Endothelial cell of umbilical vein (primary cell): Measurements from ENCODE around the gene MLH1. TPM values are rescaled to one million over a fixed set of nuclear protein-coding genes. Genes with fewer than 3 reads are reported as not detected.

Experiments
- BruUV-seq: library from RNA; stranded (reverse); fragments of 400-500 nt; replicated peaks from 2 replicates; lab custom pipeline; 2021; lab: Mats Ljungman, UMichigan
- CTCF ChIA-PET: fragments of 300-600, 350-600 bp; sonication (Branson Sonifier 250); formaldehyde crosslinking; loops from one replicate; lab custom pipeline; 2021; ENCODE audit warnings: antibody characterized with exemption, inconsistent platforms; lab: Charles Lee
- POLR2A ChIA-PET: fragments of 300-600, 350-600 bp; sonication (Branson Sonifier 250); formaldehyde crosslinking; loops from one replicate; lab custom pipeline; 2021; ENCODE audit warnings: antibody characterized with exemption, inconsistent platforms; lab: Charles Lee
- DNase-seq: peaks from one replicate; pipeline ENCODE4 v3.0.0-alpha.2; 2011; ENCODE audit warnings: low read depth, low spot score
- FAIRE-seq: peaks from 2 replicates; lab custom pipeline; 2011; peaks lifted over from hg19 to GRCh38; lab: Jason Lieb, UNC
- H2AFZ ChIP-seq: 2 replicates; pipeline ENCODE4 v1.6.0; 2012; ENCODE audit warnings: low read depth, low read length, control low read depth, inconsistent platforms
- H3K27ac ChIP-seq: 2 replicates; pipeline ENCODE4 v1.5.1; 2011; ENCODE audit warnings: low read depth, mild to moderate bottlenecking, control low read depth, low read length, moderate library complexity; ENCODE audit not compliant: insufficient read depth
- H3K27me3 ChIP-seq, 2 experiments: 2 replicates each; pipeline versions ENCODE4 v1.6.0 to v1.6.1; 2011; ENCODE audit warnings: low read length in 2 of 2, mixed read lengths in 1 of 2; ENCODE audit not compliant: control insufficient read depth in 2 of 2, insufficient read depth in 2 of 2
- H3K36me3 ChIP-seq, 2 experiments: 2 replicates in 1 of 2; 3 replicates in 1 of 2; pipeline ENCODE4 v1.5.1; 2011; ENCODE audit warnings: low read length in 2 of 2, mild to moderate bottlenecking in 1 of 2, moderate library complexity in 1 of 2; ENCODE audit not compliant: control insufficient read depth in 2 of 2, insufficient read depth in 2 of 2; ENCODE audit errors: extremely low read depth in 1 of 2
- H3K4me1 ChIP-seq: 3 replicates; pipeline ENCODE4 v1.5.1; 2011; ENCODE audit warnings: mild to moderate bottlenecking, low read length; ENCODE audit not compliant: control insufficient read depth, insufficient read depth; ENCODE audit errors: extremely low read depth
- H3K4me2 ChIP-seq: 2 replicates; pipeline ENCODE4 v1.6.1; 2011; ENCODE audit warnings: low read length, control low read depth, mixed read lengths; ENCODE audit not compliant: insufficient read depth
- H3K4me3 ChIP-seq, 3 experiments: fragments of 200-600 bp in 1 of 3; sonication (generic), shearing (Covaris generic) in 1 of 3; replicated peaks in 1 of 3; 2 replicates each; pipeline ENCODE4 v1.5.1; 2011 to 2016; ENCODE audit warnings: control low read depth in 3 of 3, low read length in 3 of 3, mild to moderate bottlenecking in 2 of 3, inconsistent platforms in 1 of 3, low read depth in 1 of 3, moderate library complexity in 1 of 3; ENCODE audit not compliant: insufficient read depth in 1 of 3
- H3K79me2 ChIP-seq: 2 replicates; pipeline ENCODE4 v1.6.0; 2012; ENCODE audit warnings: low read length, inconsistent platforms; ENCODE audit not compliant: control insufficient read depth, insufficient read depth
- H3K9ac ChIP-seq: replicated peaks from 2 replicates; pipeline ENCODE3; 2011; ENCODE audit warnings: low read length, control low read depth; ENCODE audit not compliant: insufficient read depth; ENCODE audit errors: extremely low read depth
- H3K9me1 ChIP-seq: replicated peaks from 3 replicates; pipeline ENCODE4 v1.6.0; 2011; ENCODE audit warnings: mild to moderate bottlenecking, low read length; ENCODE audit not compliant: control insufficient read depth, insufficient read depth; ENCODE audit errors: extremely low read depth
- H3K9me3 ChIP-seq: replicated peaks from 2 replicates; pipeline ENCODE4 v1.5.1; 2012; ENCODE audit warnings: low read length, inconsistent platforms; ENCODE audit not compliant: control insufficient read depth, insufficient read depth
- H4K20me1 ChIP-seq: replicated peaks from 2 replicates; pipeline ENCODE3; 2011; ENCODE audit warnings: mild to moderate bottlenecking, low read length; ENCODE audit not compliant: control insufficient read depth, insufficient read depth; ENCODE audit errors: extremely low read depth
- FOS ChIP-seq: IDR thresholded peaks from 2 replicates; pipeline ENCODE4 v1.6.1; 2011; ENCODE audit warnings: mild to moderate bottlenecking, low read length, moderate library complexity, borderline replicate concordance; ENCODE audit not compliant: insufficient read depth
- GATA2 ChIP-seq: IDR thresholded peaks from 2 replicates; pipeline ENCODE4 v1.7.0; 2011; ENCODE audit warnings: low read depth, mild to moderate bottlenecking, moderate library complexity, mixed read lengths, low read length; ENCODE audit not compliant: insufficient read length, insufficient read depth
- JUN ChIP-seq: IDR thresholded peaks from 2 replicates; pipeline ENCODE4 v1.6.1; 2011; ENCODE audit warnings: borderline replicate concordance, low read depth; ENCODE audit not compliant: insufficient read length, insufficient read depth
- MAX ChIP-seq: IDR thresholded peaks from 2 replicates; pipeline ENCODE4 v1.6.1; 2011; ENCODE audit not compliant: insufficient read depth, insufficient read length
- POLR2A ChIP-seq: IDR thresholded peaks from 2 replicates; pipeline ENCODE4 v1.6.1; 2012; ENCODE audit warnings: low read depth, mild to moderate bottlenecking, control low read depth, low read length
- POLR2AphosphoS5 ChIP-seq: IDR thresholded peaks from 2 replicates; pipeline ENCODE4 v1.6.1; 2012; ENCODE audit warnings: low read depth, mild to moderate bottlenecking, control low read depth, low read length, moderate library complexity; ENCODE audit not compliant: insufficient read depth
- dilution Hi-C: fragments of 300-500 bp; cut with MboI; formaldehyde crosslinking; loops from one replicate; pipeline ENCODE4 v1.15.0; 2019; ENCODE audit warnings: low sequenced_read_pairs; ENCODE audit not compliant: extremely low pct_ligation_motif_present
- intact Hi-C: fragments of 100-400 bp; cut with micrococcal nuclease; formaldehyde crosslinking; loops from one replicate; pipeline ENCODE4 v1.10.0; 2022
- polyA plus RNA-seq, 4 experiments: library from polyadenylated mRNA; depleted of rRNA in 3 of 4; stranded (reverse) in 3 of 4; unstranded in 1 of 4; fragments of >200 nt; gene quantifications; 2 replicates each; pipeline versions ENCODE4 v1.2.1 to v1.2.3, GENCODE V29; 2011 to 2012; ENCODE audit warnings: missing spikeins in 1 of 4
- total RNA-seq: library from RNA; stranded (reverse); gene quantifications from 2 replicates; pipeline ENCODE4 v1.2.3, GENCODE V29; 2021

Gene MLH1
- total and polyA plus RNA-seq, 2 donors (not counting 3 experiments of a cell fraction or from before 2014, with no cell fraction given): 22.2 to 32.9 TPM

- no peaks in the 10 kb centered on the region for H4K20me1 ChIP-seq
- CTCF ChIA-PET: interaction anchor here (1.0 to 1.9 kb wide), 4 partner anchors 8 to 29 kb away, joined by 3 to 4 read pairs (median 4); no protein-coding TSS in a partner anchor
- peak overlapping the region; percentile 49 for H3K27ac ChIP-seq
- no peaks in the 10 kb centered on the region for H3K27me3 ChIP-seq
- peaks cover 37% of the 10 kb centered on the region for H3K4me1 ChIP-seq
- peak overlapping the region; percentile 37 for H3K4me2 ChIP-seq
- peaks cover 0 to 2% of the 10 kb centered on the region in 2 experiments for H3K36me3 ChIP-seq
- DNase-seq (no peak), FAIRE-seq (no peak)
- no peak overlapping the region for H3K4me3 ChIP-seq
- intact Hi-C loops (loop anchor here (5.0 kb wide), 1 partner anchor 38 kb away; no protein-coding TSS in a partner anchor), dilution Hi-C loops (no loop called here)
- no peak overlapping the region for H3K9ac ChIP-seq
- no peak for TF ChIP-seq POLR2AphosphoS5
- TF ChIP-seq MAX: no peak
- peaks cover 3% of the 10 kb centered on the region for H3K79me2 ChIP-seq
- H3K9me3 ChIP-seq: no peaks in the 10 kb centered on the region
- no TSS peak for BruUV-seq
- H3K9me1 ChIP-seq: no peaks in the 10 kb centered on the region
- H2AFZ ChIP-seq: no peak overlapping the region
- POLR2A ChIA-PET: no interaction called here
These were observed 101.3 kb downstream of the MLH1 start for GRCh38 chr3:37094636-37095035.

- POLR2A ChIA-PET: no interaction called here
These were observed 103.0 kb downstream of the MLH1 start for GRCh38 chr3:37096288-37096687.

More at GRCh38 chr3:37096288-37096687, 103.0 kb downstream of the MLH1 start:
- BruUV-seq: no TSS peak
- H2AFZ ChIP-seq: no peak overlapping the region
- H3K9me1 ChIP-seq: no peaks in the 10 kb centered on the region
- H3K79me2 ChIP-seq: peaks cover 5% of the 10 kb centered on the region
- H3K36me3 ChIP-seq: peaks cover 0 to 2% of the 10 kb centered on the region in 2 experiments
- no peaks in the 10 kb centered on the region for H3K9me3 ChIP-seq
- no peak overlapping the region for H3K4me3 ChIP-seq
- CTCF ChIA-PET: interaction anchor here (0.6 kb wide), 1 partner anchor 18 kb away, joined by 3 read pairs; no protein-coding TSS in a partner anchor
- peaks cover 37% of the 10 kb centered on the region for H3K4me1 ChIP-seq
- FAIRE-seq: peak; percentile 49
- peak overlapping the region; percentile 48 for H3K9ac ChIP-seq
- H3K4me2 ChIP-seq: peak overlapping the region; percentile 54
- dilution Hi-C loops (no loop called here), intact Hi-C loops (loop anchor here (1.0 to 5.0 kb wide), 2 partner anchors 19 to 36 kb away; no protein-coding TSS in a partner anchor)
- TF ChIP-seq GATA2 (peak; percentile 62), FOS (peak; percentile 41), JUN (peak; percentile 67), POLR2AphosphoS5 (peak; percentile 52), POLR2A (no peak)
- DNase-seq: peak; percentile 76
- no peaks in the 10 kb centered on the region for H3K27me3 ChIP-seq
- no peaks in the 10 kb centered on the region for H4K20me1 ChIP-seq
- peak overlapping the region; percentile 55 for H3K27ac ChIP-seq
